Stimulated activated CD8-positive, alpha-beta memory T cell treated with anti-CD3 and anti-CD28 coated beads, Interleukin-4, amount 100 ng/mL, for 24 hours (primary cell): Measurements from ENCODE around the gene SPATA3.

ENCODE experiments used
- DNase-seq: peaks from one replicate; pipeline ENCODE4 v3.0.0-alpha.2; 2020; ENCODE audit warnings: low read depth

The SPATA3 gene

DNA sequence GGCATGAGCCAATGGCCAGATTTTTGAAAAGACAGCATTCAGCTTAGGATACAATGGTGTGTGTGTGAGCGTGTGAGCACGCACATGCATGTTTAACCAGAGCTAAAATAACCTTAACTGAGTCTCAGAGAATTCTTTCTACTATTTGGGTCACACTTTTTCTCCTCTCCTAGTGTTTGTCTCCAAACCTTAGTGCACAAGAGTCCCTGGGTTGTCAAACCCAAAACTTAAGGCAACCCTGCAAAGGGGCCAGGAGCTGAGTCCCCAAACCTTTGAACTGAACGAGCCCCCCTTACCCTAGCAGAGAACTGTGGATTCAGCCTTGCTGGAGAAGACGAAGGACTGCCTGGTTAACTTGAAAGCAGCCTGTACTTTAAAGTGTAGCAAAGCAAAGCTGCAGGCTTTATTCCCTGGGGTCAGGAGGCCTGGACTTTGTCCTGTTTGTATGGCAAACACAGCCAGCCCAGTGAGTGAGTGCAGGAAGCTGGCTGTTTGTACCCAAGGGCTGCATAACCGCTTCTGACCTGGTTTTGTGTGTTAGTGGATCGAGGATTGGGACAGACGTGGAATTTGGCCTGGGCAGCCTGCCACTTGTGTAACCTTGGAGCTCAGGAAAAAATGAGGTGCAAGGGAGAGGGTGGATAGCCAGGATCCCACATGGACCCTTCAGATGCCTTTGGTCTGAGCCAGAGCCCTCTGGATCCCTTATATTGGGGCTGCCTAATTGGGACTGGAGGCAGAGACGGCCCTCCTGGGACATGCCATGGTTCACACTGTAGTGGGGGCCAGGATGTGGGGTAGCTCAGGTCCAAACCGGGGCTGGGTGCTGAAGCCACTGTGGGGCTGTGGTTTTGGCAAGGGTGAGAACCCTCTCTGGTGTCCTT lies 54.3 kb downstream of the SPATA3 start:
- no peak for DNase-seq

DNA sequence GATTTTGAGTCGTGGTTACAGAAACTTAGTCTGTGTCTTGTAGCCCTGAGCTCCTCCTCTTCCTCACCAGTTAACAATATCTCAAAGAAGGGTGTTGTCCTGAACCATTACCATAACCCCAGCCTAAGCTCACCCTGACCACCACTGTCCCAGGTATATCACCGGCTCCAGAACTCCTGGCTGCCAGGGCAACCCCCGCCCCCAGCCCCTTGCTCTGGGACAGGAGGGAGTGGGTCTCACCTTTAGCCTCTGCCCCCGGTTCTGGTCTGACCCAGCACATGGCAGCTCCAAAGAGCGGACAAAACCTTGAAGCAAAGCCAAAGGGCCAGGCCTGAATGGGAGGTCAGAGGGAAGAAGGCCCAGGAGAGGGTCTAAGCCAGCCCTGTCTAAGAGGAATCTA lies 55.2 kb downstream of the SPATA3 start:
- DNase-seq = no peak

DNA sequence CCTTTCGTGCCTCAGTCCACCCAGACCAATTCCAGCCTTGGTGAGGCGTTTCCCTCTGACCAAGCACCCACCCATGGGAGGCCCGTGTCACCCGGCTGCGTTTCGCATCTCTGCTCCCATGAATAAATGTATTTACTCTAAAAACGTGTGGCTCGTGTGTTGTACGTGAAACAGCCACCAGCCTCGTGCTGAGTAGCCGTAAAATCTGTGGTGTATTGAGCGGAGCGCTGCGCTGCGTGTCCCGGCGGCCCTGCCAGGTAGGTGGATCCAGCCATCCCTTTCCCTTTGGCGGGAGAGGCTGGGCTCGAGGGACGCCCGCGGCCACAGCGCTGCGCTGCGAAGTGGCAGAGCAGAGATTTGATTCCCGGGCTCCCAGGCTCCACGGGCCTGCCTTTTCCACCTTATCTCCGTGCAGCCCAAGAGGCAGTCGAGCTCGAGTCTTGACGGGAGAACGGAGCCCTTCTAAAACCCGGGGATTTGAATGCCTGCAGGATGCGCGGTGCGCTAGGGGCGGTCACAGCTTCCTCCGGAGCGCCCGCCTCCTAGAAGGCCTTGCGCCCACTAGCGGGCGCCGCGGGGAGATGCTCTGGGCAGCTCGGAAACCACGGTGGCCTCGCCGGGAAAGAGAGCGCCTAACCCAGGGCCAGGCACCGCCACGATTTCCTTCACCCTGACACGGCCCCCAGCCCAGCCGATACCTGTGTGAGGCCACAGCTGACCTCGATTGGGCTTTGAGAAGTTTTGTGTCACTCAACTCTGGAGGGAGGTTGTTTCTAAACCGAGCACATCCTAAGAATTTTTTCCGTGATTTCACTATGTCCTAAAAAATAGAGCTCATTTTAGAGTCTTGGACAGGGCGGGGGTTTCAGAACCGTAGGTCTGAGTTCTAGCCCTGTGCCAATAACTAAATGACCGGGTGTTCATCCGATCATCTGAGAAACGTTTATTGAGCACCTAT lies 56.9 kb downstream of the SPATA3 start:
- DNase-seq = peak; percentile 73

DNA sequence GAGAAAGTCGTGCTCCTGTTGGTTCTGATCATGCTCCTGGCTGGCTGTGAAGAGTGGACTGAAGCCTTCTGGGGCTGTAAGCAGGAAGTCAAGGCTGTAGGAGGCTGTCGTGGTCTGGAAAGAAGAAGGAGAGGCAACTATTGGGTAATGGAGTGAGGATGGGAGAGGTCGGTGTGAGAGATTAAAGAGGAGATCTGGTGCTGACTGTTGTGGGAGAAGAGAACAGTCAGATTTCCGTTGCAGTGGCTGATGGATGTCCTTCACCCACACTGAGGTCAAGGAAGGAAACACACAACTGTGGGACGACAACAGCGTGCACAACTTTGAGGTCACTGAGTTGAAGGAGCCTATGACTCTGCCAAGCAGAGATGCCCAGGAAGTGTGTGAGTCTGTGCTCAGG lies 57.9 kb downstream of the SPATA3 start:
- DNase-seq = no peak

DNA sequence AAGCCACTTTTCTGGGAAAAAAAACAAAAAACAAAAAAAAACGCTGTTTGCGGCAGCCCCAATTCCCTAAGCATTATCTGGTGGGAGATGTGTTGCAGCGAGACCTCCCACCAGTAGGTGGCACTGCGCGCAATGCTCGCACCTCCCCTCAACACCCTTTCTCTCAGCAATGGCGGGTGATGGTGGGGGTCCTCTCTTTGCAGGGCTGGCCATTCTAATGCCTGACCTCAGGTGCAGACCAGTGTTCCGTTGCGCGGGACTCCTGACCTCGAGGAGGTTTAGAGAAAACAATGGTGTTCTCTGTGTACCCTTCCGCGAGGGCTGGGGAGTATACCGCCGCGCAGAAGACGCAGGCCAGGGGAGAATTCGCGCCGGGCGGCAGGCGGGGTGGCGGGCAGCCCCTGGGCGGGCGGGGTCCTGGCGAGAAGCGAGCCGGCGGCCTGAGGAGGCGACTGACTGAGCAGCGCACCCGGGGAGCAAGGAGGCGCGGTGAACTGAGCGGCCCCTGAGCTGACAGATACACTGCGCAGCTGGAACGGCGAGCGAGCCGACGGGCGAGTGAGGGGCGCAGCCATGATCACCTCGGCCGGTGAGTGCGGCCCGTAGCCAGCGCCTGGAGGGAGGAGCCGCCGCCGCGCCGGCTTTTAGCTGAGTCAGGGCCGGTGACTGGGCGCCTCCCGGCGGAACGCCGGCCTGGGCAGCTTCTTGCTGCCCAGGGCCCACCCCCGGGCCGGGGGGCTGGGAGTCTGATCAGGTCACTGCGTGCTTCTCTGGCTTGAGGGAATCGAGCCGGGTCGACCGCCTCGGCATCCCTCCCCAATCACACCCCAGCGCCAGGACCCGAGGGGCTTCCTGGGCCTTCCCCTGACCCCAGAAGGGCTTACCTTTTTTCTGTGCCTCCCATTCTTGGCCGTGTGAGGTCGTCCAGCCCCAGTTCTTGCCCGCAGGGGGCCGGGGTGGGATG lies 60.8 kb downstream of the SPATA3 start, which contains the start of gene PSMD1:
PSMD1 (plus strand) TSS at position 415 of the 964 bp plus-strand sequence; CDS start at position 574, 159 bp downstream.
- peak; percentile 89 for DNase-seq

DNA sequence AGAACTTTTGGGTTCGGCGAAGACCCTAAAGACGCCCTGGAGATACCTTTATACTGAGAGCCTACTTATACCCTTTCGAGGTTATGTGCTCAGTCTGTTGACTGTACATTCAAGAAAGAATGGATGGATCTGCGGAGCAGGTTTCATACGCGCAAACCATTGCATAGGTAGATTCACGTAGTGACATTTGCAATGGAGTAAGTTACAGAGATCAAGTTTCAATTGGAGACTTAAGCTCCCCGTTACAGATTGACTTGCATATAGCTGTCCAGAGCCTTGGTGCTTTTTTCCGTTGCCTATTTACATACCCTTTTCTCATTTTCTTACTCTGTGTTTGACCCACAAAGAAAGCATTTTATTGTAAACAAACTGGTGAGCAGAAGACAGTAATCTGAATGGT lies 61.7 kb downstream of the SPATA3 start:
- DNase-seq = no peak
